MM.1S (cell line): ENCODE measurements around the gene RHOT2.
"Not testable (repeated sequence)": the region's sequence is repeated elsewhere in the genome, so short reads cannot be mapped to it uniquely, and the experiment has no call there.

Experiments used
- DNase-seq: peaks from one replicate; pipeline ENCODE4 v3.0.0-alpha.2; 2015
- H2AFZ ChIP-seq: fragments of 300-600 bp; sonication (generic); 2 replicates; pipeline ENCODE4 v1.6.0; 2016; ENCODE audit warnings: antibody characterized with exemption, low read length
- H3F3A ChIP-seq: fragments of 300-600 bp; sonication (generic); 2 replicates; pipeline ENCODE4 v1.6.1; 2016; ENCODE audit warnings: mild to moderate bottlenecking, antibody characterized with exemption, low read length, moderate library complexity, mixed read lengths; ENCODE audit not compliant: insufficient read depth
- H3K27ac ChIP-seq: fragments of 300-600 bp; sonication (generic); 2 replicates; pipeline ENCODE4 v1.5.1; 2016; ENCODE audit warnings: mild to moderate bottlenecking, low read length
- H3K27me3 ChIP-seq: fragments of 300-600 bp; sonication (generic); replicated peaks from 2 replicates; pipeline ENCODE4 v1.6.0; 2016; ENCODE audit warnings: low read length; ENCODE audit not compliant: insufficient read depth
- H3K36me3 ChIP-seq: fragments of 300-600 bp; sonication (generic); replicated peaks from 2 replicates; pipeline ENCODE4 v1.6.1; 2016; ENCODE audit warnings: mild to moderate bottlenecking, low read length, mixed read lengths; ENCODE audit not compliant: insufficient read depth
- H3K4me1 ChIP-seq: fragments of 300-600 bp; sonication (generic); 2 replicates; pipeline ENCODE4 v1.6.1; 2016; ENCODE audit warnings: low read length, mixed read lengths
- H3K4me2 ChIP-seq: fragments of 300-600 bp; sonication (generic); 2 replicates; pipeline ENCODE4 v1.6.0; 2016; ENCODE audit warnings: low read depth, low read length
- H3K4me3 ChIP-seq: fragments of 300-600 bp; sonication (generic); 2 replicates; pipeline ENCODE4 v1.5.1; 2016; ENCODE audit warnings: low read length, mixed read lengths
- H3K79me2 ChIP-seq: fragments of 300-600 bp; sonication (generic); 2 replicates; pipeline ENCODE4 v1.6.1; 2016; ENCODE audit warnings: mixed run types, low read length, mixed read lengths
- H3K9ac ChIP-seq: fragments of 300-600 bp; sonication (generic); 2 replicates; pipeline ENCODE4 v1.6.1; 2016; ENCODE audit warnings: low read length, mixed read lengths
- H3K9me2 ChIP-seq: fragments of 300-600 bp; sonication (generic); replicated peaks from 2 replicates; pipeline ENCODE4 v1.6.1; 2016; ENCODE audit warnings: mild to moderate bottlenecking, low read length, mixed read lengths; ENCODE audit not compliant: insufficient read depth
- H3K9me3 ChIP-seq: fragments of 300-600 bp; sonication (generic); replicated peaks from 2 replicates; pipeline ENCODE4 v1.6.1; 2016; ENCODE audit warnings: mild to moderate bottlenecking, low read length, mixed read lengths; ENCODE audit not compliant: insufficient read depth
- H4K20me1 ChIP-seq: fragments of 300-600 bp; sonication (generic); 2 replicates; pipeline ENCODE4 v1.6.1; 2016; ENCODE audit warnings: mild to moderate bottlenecking, low read length, moderate library complexity, mixed read lengths; ENCODE audit not compliant: insufficient read depth
- EZH2 ChIP-seq: fragments of 300-600 bp; sonication (generic); optimal IDR thresholded peaks from 2 replicates; pipeline ENCODE3; 2017; ENCODE audit warnings: low read depth, mild to moderate bottlenecking, antibody characterized with exemption, low read length, mixed read lengths
- EZH2phosphoT487 ChIP-seq: fragments of 300-600 bp; sonication (generic); IDR thresholded peaks from 2 replicates; pipeline ENCODE4 v1.6.1; 2018; ENCODE audit warnings: antibody characterized with exemption, low read length
- TF ChIP-seq, protein P1 (sequence below): fragments of 300-600 bp; sonication (generic); IDR thresholded peaks from 2 replicates; pipeline ENCODE4 v1.5.1; 2016; ENCODE audit warnings: antibody characterized with exemption, low read length, mixed read lengths

The RHOT2 gene

DNA sequence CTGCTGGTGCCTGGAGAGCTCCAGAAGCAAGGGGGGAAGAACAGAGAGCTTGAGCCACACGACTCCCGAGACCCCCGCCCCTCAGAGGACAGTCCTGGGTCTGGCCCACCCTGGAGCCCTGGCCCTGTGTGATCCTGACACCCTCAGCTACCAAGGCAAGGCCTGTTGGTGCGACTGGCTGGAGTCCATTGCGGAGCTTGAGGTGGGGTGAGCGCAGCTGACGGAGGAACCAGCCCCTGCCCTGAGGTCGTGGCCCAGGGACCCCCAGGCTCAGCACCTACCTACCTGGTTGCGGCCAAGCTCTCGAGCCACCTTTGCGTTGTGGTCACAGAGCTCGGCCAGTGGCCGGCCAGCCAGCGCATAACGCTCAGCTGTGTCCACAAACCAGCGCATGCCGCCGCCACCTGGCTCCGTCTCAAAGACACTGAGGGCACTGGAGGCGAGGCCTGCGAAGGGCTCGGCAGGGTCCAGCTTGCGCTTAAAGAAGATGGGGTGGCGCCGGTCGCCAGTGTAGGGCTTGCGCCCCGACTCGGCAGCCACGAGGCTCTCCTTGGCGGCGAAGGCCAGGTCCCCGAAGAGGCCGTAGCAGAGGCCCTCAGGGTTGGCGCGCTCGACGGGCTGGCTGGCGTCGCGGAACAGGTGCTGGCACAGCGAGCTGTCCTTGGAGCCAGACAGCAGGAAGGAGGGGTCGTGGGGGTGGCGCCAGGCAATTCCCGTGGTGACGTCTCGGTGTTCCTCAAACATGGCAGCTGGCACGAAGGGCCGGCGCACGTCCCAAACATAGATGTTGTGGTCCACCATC, 18.7 kb downstream of the RHOT2 start:
- DNase-seq = no peak
- H3K79me2 ChIP-seq = peaks cover 36% of the 10 kb centered on the region
- H3K27ac ChIP-seq = no peak overlapping the region
- H3K27me3 ChIP-seq = peaks cover 9% of the 10 kb centered on the region
- no peaks in the 10 kb centered on the region for H4K20me1 ChIP-seq
- H3K9me2 ChIP-seq = no peaks in the 10 kb centered on the region
- no peaks in the 10 kb centered on the region for H3K9me3 ChIP-seq
- H3K9ac ChIP-seq = no peak overlapping the region
- no peaks in the 10 kb centered on the region for H3F3A ChIP-seq
- no peaks in the 10 kb centered on the region for H3K36me3 ChIP-seq
- H2AFZ ChIP-seq = no peak overlapping the region
- H3K4me3 ChIP-seq = no peak overlapping the region
- no peak for TF ChIP-seq EZH2phosphoT487
- TF ChIP-seq EZH2 = no peak
- TF ChIP-seq, protein P1, sequence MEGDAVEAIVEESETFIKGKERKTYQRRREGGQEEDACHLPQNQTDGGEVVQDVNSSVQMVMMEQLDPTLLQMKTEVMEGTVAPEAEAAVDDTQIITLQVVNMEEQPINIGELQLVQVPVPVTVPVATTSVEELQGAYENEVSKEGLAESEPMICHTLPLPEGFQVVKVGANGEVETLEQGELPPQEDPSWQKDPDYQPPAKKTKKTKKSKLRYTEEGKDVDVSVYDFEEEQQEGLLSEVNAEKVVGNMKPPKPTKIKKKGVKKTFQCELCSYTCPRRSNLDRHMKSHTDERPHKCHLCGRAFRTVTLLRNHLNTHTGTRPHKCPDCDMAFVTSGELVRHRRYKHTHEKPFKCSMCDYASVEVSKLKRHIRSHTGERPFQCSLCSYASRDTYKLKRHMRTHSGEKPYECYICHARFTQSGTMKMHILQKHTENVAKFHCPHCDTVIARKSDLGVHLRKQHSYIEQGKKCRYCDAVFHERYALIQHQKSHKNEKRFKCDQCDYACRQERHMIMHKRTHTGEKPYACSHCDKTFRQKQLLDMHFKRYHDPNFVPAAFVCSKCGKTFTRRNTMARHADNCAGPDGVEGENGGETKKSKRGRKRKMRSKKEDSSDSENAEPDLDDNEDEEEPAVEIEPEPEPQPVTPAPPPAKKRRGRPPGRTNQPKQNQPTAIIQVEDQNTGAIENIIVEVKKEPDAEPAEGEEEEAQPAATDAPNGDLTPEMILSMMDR = no peak
- no peak overlapping the region for H3K4me2 ChIP-seq
- H3K4me1 ChIP-seq = peaks cover 6% of the 10 kb centered on the region

DNA sequence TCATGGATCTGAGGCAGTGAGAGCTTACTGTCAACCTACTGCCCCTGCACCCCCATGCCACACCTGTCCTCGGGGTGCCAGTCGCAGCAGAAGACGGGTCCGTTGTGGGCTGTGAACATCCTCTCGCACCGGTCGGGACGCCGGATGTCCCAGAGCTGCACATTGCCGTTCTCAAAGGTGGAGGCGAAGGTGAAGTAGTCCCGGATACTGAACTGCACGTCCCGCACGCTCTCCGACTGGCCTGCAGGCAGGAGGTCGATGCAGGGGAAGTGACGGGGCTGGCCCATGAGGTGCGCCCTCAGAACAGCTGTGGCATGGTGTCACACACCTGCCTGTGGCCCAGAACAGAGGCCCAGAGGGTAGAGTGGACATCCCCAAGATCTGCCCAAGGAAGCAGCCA, 19.6 kb downstream of the RHOT2 start:
- Histone ChIP-seq H2AFZ (no peak overlapping the region), H3K36me3 (no peaks in the 10 kb centered on the region), H3K27me3 (peaks cover 17% of the 10 kb centered on the region), H3F3A (no peaks in the 10 kb centered on the region), H3K4me2 (no peak overlapping the region), H3K9ac (no peak overlapping the region), H3K9me3 (no peaks in the 10 kb centered on the region), H4K20me1 (no peaks in the 10 kb centered on the region), H3K79me2 (peaks cover 27% of the 10 kb centered on the region), H3K4me1 (peaks cover 5% of the 10 kb centered on the region), H3K27ac (no peak overlapping the region), H3K9me2 (no peaks in the 10 kb centered on the region), H3K4me3 (no peak overlapping the region)
- TF ChIP-seq EZH2 (no peak), EZH2phosphoT487 (no peak)
- TF ChIP-seq, protein P1 = no peak
- no peak for DNase-seq

DNA sequence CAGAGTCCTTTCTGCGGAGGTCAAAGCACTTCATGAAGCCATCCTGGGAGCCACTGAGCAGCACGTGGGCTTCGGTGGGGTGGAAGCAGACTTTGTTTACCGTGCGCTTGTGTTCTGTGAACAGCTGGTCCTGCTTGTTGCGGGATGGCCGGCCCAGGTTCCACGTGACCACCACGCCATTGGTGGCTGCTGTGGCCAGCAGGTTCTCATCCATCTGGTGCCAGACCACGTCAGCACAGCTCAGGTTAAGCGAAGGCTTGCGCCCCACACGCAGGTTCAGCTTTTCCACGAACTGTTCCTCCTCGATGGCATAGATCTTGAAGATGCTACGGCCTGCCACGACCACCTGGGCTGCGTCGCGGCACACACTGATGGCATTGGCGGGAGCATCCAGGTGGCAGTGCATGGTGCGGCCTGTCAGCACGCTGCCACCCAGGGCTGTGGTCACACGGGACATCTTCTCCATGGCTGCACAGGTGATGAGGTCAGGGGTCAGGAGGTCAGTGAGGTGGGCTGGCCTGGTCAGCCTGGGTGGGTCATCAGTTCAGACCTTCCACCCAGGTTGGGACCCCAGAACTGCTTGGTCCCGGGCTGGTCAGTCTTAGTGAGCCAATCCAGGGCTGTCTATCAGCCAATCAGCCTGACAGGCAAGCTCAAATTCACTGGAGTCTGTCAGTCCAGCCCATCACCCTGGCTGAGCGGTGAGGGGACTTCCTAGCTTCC, 21.4 kb downstream of the RHOT2 start:
- Histone ChIP-seq H3K9me3 (no peaks in the 10 kb centered on the region), H3K4me2 (peak overlapping the region; percentile 96), H4K20me1 (no peaks in the 10 kb centered on the region), H3K4me1 (peaks cover 5% of the 10 kb centered on the region), H3K27me3 (peaks cover 32% of the 10 kb centered on the region), H3K9ac (peak overlapping the region; percentile 88), H2AFZ (peak overlapping the region; percentile 70), H3K9me2 (no peaks in the 10 kb centered on the region), H3F3A (no peaks in the 10 kb centered on the region), H3K4me3 (peak overlapping the region; percentile 95), H3K36me3 (no peaks in the 10 kb centered on the region), H3K27ac (peak overlapping the region; percentile 22; the same call in 1 of the 2 replicates), H3K79me2 (peaks cover 14% of the 10 kb centered on the region)
- DNase-seq = no peak
- no peak for TF ChIP-seq EZH2
- TF ChIP-seq, protein P1 = no peak
- no peak for TF ChIP-seq EZH2phosphoT487

DNA sequence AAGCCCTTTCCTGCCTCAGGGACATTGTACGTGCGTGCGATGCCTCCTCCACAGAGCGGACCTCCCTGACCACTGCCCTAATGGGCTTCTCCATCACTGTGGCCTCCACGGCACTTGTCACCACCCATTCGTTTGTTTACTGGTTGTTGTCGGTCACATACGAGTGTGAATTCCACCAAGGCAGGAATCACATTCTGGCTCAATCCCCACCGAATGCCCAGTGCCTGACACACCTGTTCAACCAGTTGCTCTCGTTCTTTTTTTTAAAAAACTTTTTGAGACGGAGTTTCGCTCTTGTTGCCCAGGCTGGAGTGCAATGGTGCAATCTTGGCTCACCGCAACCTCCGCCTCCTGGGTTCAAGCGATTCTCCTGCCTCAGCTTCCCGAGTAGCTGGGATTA, 23.3 kb downstream of the RHOT2 start:
- H3K9me2 ChIP-seq, H2AFZ ChIP-seq, DNase-seq, H3K4me2 ChIP-seq, H3K4me3 ChIP-seq, H3K4me1 ChIP-seq, H3K36me3 ChIP-seq, H3F3A ChIP-seq, H3K9me3 ChIP-seq, H4K20me1 ChIP-seq, H3K27ac ChIP-seq, H3K9ac ChIP-seq: not testable (repeated sequence)
- Histone ChIP-seq H3K27me3 (peaks cover 48% of the 10 kb centered on the region), H3K79me2 (peaks cover 14% of the 10 kb centered on the region)
